Suprapubic skin (tissue), 3 donors: ENCODE results near the gene IVD.

Experiments used
- POLR2A ChIP-seq, 2 donors: fragments of 450-650 bp; IDR thresholded peaks; one replicate each; pipeline ENCODE4 v1.6.1; 2017; ENCODE audit warnings: antibody characterized with exemption in 2 of 2, mild to moderate bottlenecking in 2 of 2, moderate library complexity in 2 of 2
- TF ChIP-seq, protein P1 (sequence below), 2 donors: fragments of 200-600 bp in 1 of 2; fragments of 450-650 bp in 1 of 2; sonication (generic) in 1 of 2; IDR thresholded peaks; one replicate each; pipeline ENCODE4 v1.5.1; 2016 to 2019; ENCODE audit warnings: antibody characterized with exemption in 2 of 2, mild to moderate bottlenecking in 1 of 2, moderate library complexity in 1 of 2

DNA sequence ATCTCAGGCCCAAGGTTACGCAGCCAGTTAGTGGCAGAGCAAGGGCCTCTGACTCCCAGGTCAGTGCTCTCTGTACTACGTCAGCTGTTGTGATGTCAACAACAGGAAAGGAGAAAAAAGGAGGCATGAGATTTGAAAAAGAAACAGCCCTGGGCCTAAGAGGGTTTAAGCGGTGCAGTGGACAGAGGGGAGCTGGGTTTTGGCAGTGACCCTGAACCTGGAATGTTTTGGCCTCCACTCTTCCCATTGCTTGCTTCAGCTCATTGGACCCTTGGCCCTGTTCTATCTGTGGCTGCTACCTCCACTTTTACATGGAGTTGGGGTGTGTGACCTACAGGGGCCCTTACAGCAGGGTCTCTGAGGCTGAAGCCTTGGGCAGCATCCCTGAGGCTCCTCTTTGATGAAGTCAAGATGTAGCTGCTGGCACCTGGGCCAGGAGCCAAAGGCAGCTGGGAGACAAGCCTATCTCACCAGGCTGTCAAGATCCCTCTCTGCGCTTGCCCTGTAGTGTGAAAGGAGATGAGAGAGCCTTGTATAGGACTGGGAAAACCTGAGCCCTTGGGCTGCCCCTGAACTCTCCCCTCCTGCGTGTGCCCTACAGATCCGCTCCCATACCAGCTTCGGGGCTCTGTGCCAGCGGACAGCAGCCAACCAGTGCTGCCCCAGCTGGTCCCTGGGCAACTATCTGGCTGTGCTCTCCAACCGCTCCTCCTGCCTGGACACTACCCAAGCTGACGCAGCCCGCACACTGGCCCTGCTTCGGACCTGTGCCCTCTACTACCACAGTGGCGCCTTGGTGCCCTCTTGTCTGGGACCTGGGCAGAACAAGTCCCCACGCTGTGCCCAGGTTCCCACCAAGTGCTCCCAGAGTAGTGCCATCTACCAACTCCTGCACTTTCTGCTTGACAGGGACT, 38.9 kb upstream of the IVD start:
- TF ChIP-seq, protein P1, sequence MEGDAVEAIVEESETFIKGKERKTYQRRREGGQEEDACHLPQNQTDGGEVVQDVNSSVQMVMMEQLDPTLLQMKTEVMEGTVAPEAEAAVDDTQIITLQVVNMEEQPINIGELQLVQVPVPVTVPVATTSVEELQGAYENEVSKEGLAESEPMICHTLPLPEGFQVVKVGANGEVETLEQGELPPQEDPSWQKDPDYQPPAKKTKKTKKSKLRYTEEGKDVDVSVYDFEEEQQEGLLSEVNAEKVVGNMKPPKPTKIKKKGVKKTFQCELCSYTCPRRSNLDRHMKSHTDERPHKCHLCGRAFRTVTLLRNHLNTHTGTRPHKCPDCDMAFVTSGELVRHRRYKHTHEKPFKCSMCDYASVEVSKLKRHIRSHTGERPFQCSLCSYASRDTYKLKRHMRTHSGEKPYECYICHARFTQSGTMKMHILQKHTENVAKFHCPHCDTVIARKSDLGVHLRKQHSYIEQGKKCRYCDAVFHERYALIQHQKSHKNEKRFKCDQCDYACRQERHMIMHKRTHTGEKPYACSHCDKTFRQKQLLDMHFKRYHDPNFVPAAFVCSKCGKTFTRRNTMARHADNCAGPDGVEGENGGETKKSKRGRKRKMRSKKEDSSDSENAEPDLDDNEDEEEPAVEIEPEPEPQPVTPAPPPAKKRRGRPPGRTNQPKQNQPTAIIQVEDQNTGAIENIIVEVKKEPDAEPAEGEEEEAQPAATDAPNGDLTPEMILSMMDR (IDR thresholded peaks at IDR 0.05) = no peak
- TF ChIP-seq POLR2A (IDR thresholded peaks at IDR 0.05) = no peak
